HepG2 (cell line): ENCODE data around the gene DNAAF1. TPM values are rescaled to one million over a fixed set of nuclear protein-coding genes. Genes with fewer than 3 reads are reported as not detected.

Source experiments
- CBFB ChIP-seq: sonication (generic); formaldehyde crosslinking; IDR thresholded peaks from 2 replicates; pipeline ENCODE4 v1.4.0; 2020; ENCODE audit warnings: missing genetic modification reagents
- ELF3 ChIP-seq: IDR thresholded peaks from 2 replicates; pipeline ENCODE4 v1.6.1; 2016; ENCODE audit warnings: missing genetic modification reagents, missing compliant biosample characterization
- LCORL ChIP-seq, 2 experiments: fragments of 450-650 bp in 1 of 2; sonication (generic) in 1 of 2; formaldehyde crosslinking in 1 of 2; IDR thresholded peaks; 2 replicates each; pipeline versions ENCODE4 v1.5.0 to v1.6.1; 2017 to 2020; ENCODE audit warnings: antibody characterized with exemption in 1 of 2, missing genetic modification reagents in 1 of 2
- MTF1 ChIP-seq: sonication (generic); formaldehyde crosslinking; IDR thresholded peaks from 2 replicates; pipeline ENCODE4 v1.5.0; 2020; ENCODE audit warnings: missing genetic modification reagents
- NFE2L2 ChIP-seq: fragments of 150-350 bp; IDR thresholded peaks from 2 replicates; pipeline ENCODE4 v1.6.1; 2014; ENCODE audit warnings: low read length
- PHB2 ChIP-seq: fragments of 450-650 bp; IDR thresholded peaks from 2 replicates; pipeline ENCODE4 v1.6.1; 2018; ENCODE audit not compliant: partially characterized antibody
- POLR2AphosphoS2 ChIP-seq: IDR thresholded peaks from 2 replicates; pipeline ENCODE4 v1.6.1; 2011; ENCODE audit warnings: low read depth, low read length, improper control_type of control experiment
- RFXAP ChIP-seq: sonication (generic); formaldehyde crosslinking; IDR thresholded peaks from 2 replicates; pipeline ENCODE4 v1.4.0; 2020; ENCODE audit warnings: missing genetic modification reagents, borderline replicate concordance
- SATB2 ChIP-seq: sonication (generic); formaldehyde crosslinking; IDR thresholded peaks from 2 replicates; pipeline ENCODE4 v1.5.0; 2020; ENCODE audit warnings: missing genetic modification reagents
- THRA ChIP-seq: sonication (generic); formaldehyde crosslinking; IDR thresholded peaks from 2 replicates; pipeline ENCODE4 v1.4.0; 2020; ENCODE audit warnings: missing genetic modification reagents, borderline replicate concordance
- TOPORS ChIP-seq: sonication (generic); formaldehyde crosslinking; IDR thresholded peaks from 2 replicates; pipeline ENCODE4 v1.8.0; 2023; ENCODE audit warnings: mild to moderate bottlenecking, missing genetic modification reagents
- TRIM22 ChIP-seq: fragments of 450-650 bp; IDR thresholded peaks from 2 replicates; pipeline ENCODE4 v1.6.1; 2017
- ZBTB3 ChIP-seq: sonication (generic); formaldehyde crosslinking; IDR thresholded peaks from 2 replicates; pipeline ENCODE4 v1.4.0; 2020; ENCODE audit warnings: low read depth, mild to moderate bottlenecking, moderate library complexity, missing genetic modification reagents, borderline replicate concordance
- ZFY ChIP-seq: sonication (generic); formaldehyde crosslinking; IDR thresholded peaks from 2 replicates; pipeline ENCODE4 v1.4.0; 2020; ENCODE audit warnings: missing genetic modification reagents
- ZNF143 ChIP-seq: sonication (generic); formaldehyde crosslinking; IDR thresholded peaks from 2 replicates; pipeline ENCODE4 v1.4.0; 2020; ENCODE audit warnings: missing genetic modification reagents
- ZNF724P ChIP-seq: sonication (generic); formaldehyde crosslinking; IDR thresholded peaks from 2 replicates; pipeline ENCODE4 v1.8.0; 2022; ENCODE audit warnings: missing genetic modification reagents, borderline replicate concordance
- polyA plus RNA-seq, 8 experiments: library from polyadenylated mRNA; depleted of rRNA in 3 of 8; stranded (reverse) in 7 of 8; unstranded in 1 of 8; fragments of >200 nt; fragmentation: Illumina TruSeq in 4 of 8; extraction: Trizol in 4 of 8; gene quantifications; 2 replicates each; pipeline versions ENCODE4 v1.2.1 to v1.2.3, GENCODE V29; 2011 to 2016; ENCODE audit warnings: low read depth in 4 of 8, missing spikeins in 1 of 8, mixed read lengths in 1 of 8; ENCODE audit not compliant: insufficient read depth in 1 of 8
- total RNA-seq, 5 experiments: library from RNA; depleted of rRNA; stranded (reverse); fragments of >200 nt; fragmentation: Illumina TruSeq; extraction: Trizol; gene quantifications; 2 replicates each; pipeline ENCODE4 v1.2.3, GENCODE V29; 2016; ENCODE audit warnings: low read depth in 1 of 5
- TF ChIP-seq, protein P1 (sequence below): sonication (generic); formaldehyde crosslinking; IDR thresholded peaks from 2 replicates; pipeline ENCODE4 v1.4.0; 2020; ENCODE audit warnings: mild to moderate bottlenecking, missing genetic modification reagents
- TF ChIP-seq, protein P2 (sequence below): sonication (generic); formaldehyde crosslinking; IDR thresholded peaks from 2 replicates; pipeline ENCODE4 v1.5.1; 2020; ENCODE audit warnings: mild to moderate bottlenecking, moderate library complexity, missing genetic modification reagents

DNAAF1 gene
- total and polyA plus RNA-seq, 2 of the 13 experiments (the other 11 are each of a cell fraction or from before 2014, with no cell fraction given), result 0.04 TPM; not detected in 1

DNA sequence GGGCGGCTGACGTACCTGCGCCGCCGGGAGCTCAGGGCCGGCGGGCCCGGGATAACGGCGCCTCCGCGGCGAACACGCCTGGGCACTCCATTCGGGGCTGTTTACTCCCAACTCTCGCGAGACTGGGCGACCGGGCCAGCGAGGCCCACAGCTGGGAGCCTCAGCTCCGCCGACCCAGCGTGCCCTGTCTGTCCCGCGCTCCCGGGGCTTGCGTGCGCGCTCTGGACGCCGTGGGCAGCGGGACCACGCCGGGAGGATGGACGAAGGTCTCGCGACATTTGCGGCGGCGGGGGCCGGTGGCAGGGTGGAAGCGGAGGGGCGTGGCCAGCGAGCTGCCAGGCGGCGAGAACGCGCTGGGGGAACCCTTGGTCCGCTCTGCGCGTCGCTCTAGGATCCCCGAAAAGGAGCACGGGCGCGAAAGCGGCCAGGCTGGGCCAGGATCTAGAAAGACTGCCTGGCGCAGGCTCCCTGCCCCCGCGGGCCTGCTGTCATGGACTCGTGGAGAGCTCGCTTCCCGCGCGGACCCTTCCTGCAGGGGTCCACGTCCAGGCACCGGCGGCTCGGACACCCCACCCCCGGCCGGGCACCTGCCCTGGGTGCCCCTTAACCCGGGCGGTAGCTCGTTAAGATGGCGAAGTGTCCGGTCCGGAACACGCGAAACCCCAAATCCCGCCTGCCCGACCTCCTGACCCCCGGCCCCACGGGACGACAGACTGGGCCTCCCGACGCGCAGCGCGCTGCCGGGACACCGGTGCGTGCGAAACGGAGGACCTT lies 28.2 kb upstream of the DNAAF1 start, which contains the start of gene MBTPS1 (continued):
- TF ChIP-seq, protein P1, sequence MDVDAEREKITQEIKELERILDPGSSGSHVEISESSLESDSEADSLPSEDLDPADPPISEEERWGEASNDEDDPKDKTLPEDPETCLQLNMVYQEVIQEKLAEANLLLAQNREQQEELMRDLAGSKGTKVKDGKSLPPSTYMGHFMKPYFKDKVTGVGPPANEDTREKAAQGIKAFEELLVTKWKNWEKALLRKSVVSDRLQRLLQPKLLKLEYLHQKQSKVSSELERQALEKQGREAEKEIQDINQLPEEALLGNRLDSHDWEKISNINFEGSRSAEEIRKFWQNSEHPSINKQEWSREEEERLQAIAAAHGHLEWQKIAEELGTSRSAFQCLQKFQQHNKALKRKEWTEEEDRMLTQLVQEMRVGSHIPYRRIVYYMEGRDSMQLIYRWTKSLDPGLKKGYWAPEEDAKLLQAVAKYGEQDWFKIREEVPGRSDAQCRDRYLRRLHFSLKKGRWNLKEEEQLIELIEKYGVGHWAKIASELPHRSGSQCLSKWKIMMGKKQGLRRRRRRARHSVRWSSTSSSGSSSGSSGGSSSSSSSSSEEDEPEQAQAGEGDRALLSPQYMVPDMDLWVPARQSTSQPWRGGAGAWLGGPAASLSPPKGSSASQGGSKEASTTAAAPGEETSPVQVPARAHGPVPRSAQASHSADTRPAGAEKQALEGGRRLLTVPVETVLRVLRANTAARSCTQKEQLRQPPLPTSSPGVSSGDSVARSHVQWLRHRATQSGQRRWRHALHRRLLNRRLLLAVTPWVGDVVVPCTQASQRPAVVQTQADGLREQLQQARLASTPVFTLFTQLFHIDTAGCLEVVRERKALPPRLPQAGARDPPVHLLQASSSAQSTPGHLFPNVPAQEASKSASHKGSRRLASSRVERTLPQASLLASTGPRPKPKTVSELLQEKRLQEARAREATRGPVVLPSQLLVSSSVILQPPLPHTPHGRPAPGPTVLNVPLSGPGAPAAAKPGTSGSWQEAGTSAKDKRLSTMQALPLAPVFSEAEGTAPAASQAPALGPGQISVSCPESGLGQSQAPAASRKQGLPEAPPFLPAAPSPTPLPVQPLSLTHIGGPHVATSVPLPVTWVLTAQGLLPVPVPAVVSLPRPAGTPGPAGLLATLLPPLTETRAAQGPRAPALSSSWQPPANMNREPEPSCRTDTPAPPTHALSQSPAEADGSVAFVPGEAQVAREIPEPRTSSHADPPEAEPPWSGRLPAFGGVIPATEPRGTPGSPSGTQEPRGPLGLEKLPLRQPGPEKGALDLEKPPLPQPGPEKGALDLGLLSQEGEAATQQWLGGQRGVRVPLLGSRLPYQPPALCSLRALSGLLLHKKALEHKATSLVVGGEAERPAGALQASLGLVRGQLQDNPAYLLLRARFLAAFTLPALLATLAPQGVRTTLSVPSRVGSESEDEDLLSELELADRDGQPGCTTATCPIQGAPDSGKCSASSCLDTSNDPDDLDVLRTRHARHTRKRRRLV, result peak; percentile 66; the same call in 1 of the 2 replicates
- TF ChIP-seq RFXAP, result no peak; the same call in 1 of the 2 replicates
- peak; percentile 87 for TF ChIP-seq THRA
- no peak; the same call in 1 of the 2 replicates for TF ChIP-seq ZBTB3 (CRISPR knock-in tag)
- no peak for TF ChIP-seq MTF1
- TF ChIP-seq TRIM22, result no peak
- no peak for TF ChIP-seq POLR2AphosphoS2
- TF ChIP-seq PHB2, result no peak
- TF ChIP-seq TOPORS (CRISPR knock-in tag), result peak; percentile 54; the same call in 1 of the 2 replicates
- no peak for TF ChIP-seq LCORL (IDR thresholded peaks at IDR 0.05)
- TF ChIP-seq LCORL (CRISPR knock-in tag; IDR thresholded peaks at IDR 0.05), result no peak; the same call in 1 of the 2 replicates
- TF ChIP-seq CBFB (CRISPR knock-in tag), result no peak; the same call in 1 of the 2 replicates
- peak; percentile 95 for TF ChIP-seq ZFY
- TF ChIP-seq ZNF143 (CRISPR knock-in tag), result peak; percentile 83
- no peak for TF ChIP-seq SATB2 (CRISPR knock-in tag)
- TF ChIP-seq, protein P2, sequence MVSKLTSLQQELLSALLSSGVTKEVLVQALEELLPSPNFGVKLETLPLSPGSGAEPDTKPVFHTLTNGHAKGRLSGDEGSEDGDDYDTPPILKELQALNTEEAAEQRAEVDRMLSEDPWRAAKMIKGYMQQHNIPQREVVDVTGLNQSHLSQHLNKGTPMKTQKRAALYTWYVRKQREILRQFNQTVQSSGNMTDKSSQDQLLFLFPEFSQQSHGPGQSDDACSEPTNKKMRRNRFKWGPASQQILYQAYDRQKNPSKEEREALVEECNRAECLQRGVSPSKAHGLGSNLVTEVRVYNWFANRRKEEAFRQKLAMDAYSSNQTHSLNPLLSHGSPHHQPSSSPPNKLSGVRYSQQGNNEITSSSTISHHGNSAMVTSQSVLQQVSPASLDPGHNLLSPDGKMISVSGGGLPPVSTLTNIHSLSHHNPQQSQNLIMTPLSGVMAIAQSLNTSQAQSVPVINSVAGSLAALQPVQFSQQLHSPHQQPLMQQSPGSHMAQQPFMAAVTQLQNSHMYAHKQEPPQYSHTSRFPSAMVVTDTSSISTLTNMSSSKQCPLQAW (CRISPR knock-in tag), result no peak; the same call in none of the 2 replicates
- TF ChIP-seq ELF3, result peak; percentile 59; the same call in 1 of the 2 replicates
- TF ChIP-seq NFE2L2, result no peak
- TF ChIP-seq ZNF724P, result peak; percentile 62
